K562 (cell line): ENCODE data around the gene ODR4. TPM values are rescaled to one million over a fixed set of nuclear protein-coding genes. Genes with fewer than 3 reads are reported as not detected.
A peak's percentile ranks its signal among the peaks of the same experiment; 100 is the strongest.

Experiments
- ATAC-seq: fragments of 200-7000 bp; cut with Tn5 transposase; 3 replicates; pipeline ENCODE4 v1.9.1; 2020; ENCODE audit warnings: moderate library complexity
- BruUV-seq: library from RNA; stranded (reverse); fragments of 400-500 nt; replicated peaks from 2 replicates; lab custom pipeline; 2021; lab: Mats Ljungman, UMichigan
- CTCF ChIA-PET: fragments of 300-600 bp; formaldehyde crosslinking; extraction: SDS; loops from one replicate; lab custom pipeline; 2021; ENCODE audit warnings: low intra/inter-chr PET ratio; lab: Yijun Ruan, JAX
- POLR2A ChIA-PET: fragments of 300-600, 350-650 bp; sonication (Branson Sonifier 250); formaldehyde crosslinking; extraction: SDS; loops from one replicate; lab custom pipeline; 2021; ENCODE audit warnings: antibody characterized with exemption, inconsistent platforms; lab: Yijun Ruan, JAX
- DNase-seq, 4 experiments: peaks; one replicate each; pipeline versions ENCODE4 v3.0.0 to v3.0.0-alpha.2; 2011 to 2018; ENCODE audit warnings: low spot score in 3 of 4, mixed read lengths in 3 of 4; ENCODE audit errors: extremely low read depth in 1 of 4
- FAIRE-seq: peaks from 2 replicates; lab custom pipeline; 2011; peaks lifted over from hg19 to GRCh38; lab: Jason Lieb, UNC
- H2AFZ ChIP-seq: 2 replicates; pipeline ENCODE4 v1.6.0; 2011; ENCODE audit warnings: low read depth, low read length, control low read depth, inconsistent platforms
- H3K27ac ChIP-seq: fragments of 200-600 bp; 3 replicates; pipeline ENCODE4 v1.8.0; 2011; ENCODE audit warnings: low read depth, mild to moderate bottlenecking, control low read depth, inconsistent platforms, low read length, moderate library complexity, mixed read lengths; ENCODE audit errors: extremely low read depth
- H3K27me3 ChIP-seq, 2 experiments: fragments of 300-600 bp in 1 of 2; 2 replicates in 1 of 2; 3 replicates in 1 of 2; pipeline versions ENCODE4 v1.6.0 to v1.8.0; 2011; ENCODE audit warnings: inconsistent platforms in 2 of 2, low read length in 2 of 2, mild to moderate bottlenecking in 1 of 2, mixed read lengths in 1 of 2, moderate library complexity in 1 of 2; ENCODE audit not compliant: control insufficient read depth in 2 of 2, insufficient read depth in 2 of 2
- H3K36me3 ChIP-seq: fragments of 300-600 bp; 3 replicates; pipeline ENCODE4 v1.8.0; 2011; ENCODE audit warnings: mild to moderate bottlenecking, low read length, inconsistent platforms; ENCODE audit not compliant: control insufficient read depth, insufficient read depth
- H3K4me1 ChIP-seq, 2 experiments: fragments of 200-600 bp in 1 of 2; replicated peaks in 1 of 2; 2 replicates in 1 of 2; 3 replicates in 1 of 2; pipeline versions ENCODE4 v1.5.1 to v1.8.0; 2011; ENCODE audit warnings: inconsistent platforms in 2 of 2, low read length in 2 of 2, mild to moderate bottlenecking in 1 of 2, mixed read lengths in 1 of 2, moderate library complexity in 1 of 2; ENCODE audit not compliant: control insufficient read depth in 2 of 2, insufficient read depth in 2 of 2
- H3K4me2 ChIP-seq: 2 replicates; pipeline ENCODE4 v1.6.1; 2011; ENCODE audit warnings: low read length, control low read depth, inconsistent platforms, mixed read lengths; ENCODE audit not compliant: insufficient read depth
- H3K4me3 ChIP-seq: fragments of 200-600 bp; sonication (generic), shearing (Covaris generic); 2 replicates; pipeline ENCODE4 v1.5.1; 2016; ENCODE audit warnings: control low read depth, inconsistent platforms
- H3K79me2 ChIP-seq: fragments of 200-600 bp; 3 replicates; pipeline ENCODE4 v1.8.0; 2011; ENCODE audit warnings: low read length, inconsistent platforms; ENCODE audit not compliant: control insufficient read depth, insufficient read depth
- H3K9ac ChIP-seq, 2 experiments: 2 replicates each; pipeline versions ENCODE4 v1.6.0 to v1.6.1; 2011; ENCODE audit warnings: low read depth in 2 of 2, low read length in 2 of 2, control low read depth in 1 of 2, inconsistent platforms in 1 of 2, mild to moderate bottlenecking in 1 of 2, mixed read lengths in 1 of 2; ENCODE audit not compliant: insufficient read depth in 1 of 2
- H3K9me1 ChIP-seq: one replicate; pipeline ENCODE4 v1.6.0; 2011; ENCODE audit warnings: inconsistent platforms, mild to moderate bottlenecking, low read length, moderate library complexity; ENCODE audit not compliant: control insufficient read depth, insufficient read depth
- H3K9me3 ChIP-seq: replicated peaks from 2 replicates; pipeline ENCODE4 v1.5.1; 2011; ENCODE audit warnings: low read depth, low read length, inconsistent platforms; ENCODE audit not compliant: control insufficient read depth, insufficient read depth
- H4K20me1 ChIP-seq: replicated peaks from 2 replicates; pipeline ENCODE4 v1.6.1; 2011; ENCODE audit warnings: low read length, inconsistent platforms, mixed read lengths; ENCODE audit not compliant: control insufficient read depth, insufficient read depth
- ARID3A ChIP-seq: IDR thresholded peaks from 2 replicates; pipeline ENCODE4 v1.6.1; 2012; ENCODE audit warnings: low read depth, low read length, improper control_type of control experiment, borderline replicate concordance
- ATF3 ChIP-seq, 2 experiments: fragments of 450-650 bp in 1 of 2; sonication (generic) in 1 of 2; formaldehyde crosslinking in 1 of 2; IDR thresholded peaks in 1 of 2; conservative IDR thresholded peaks in 1 of 2; 2 replicates each; pipeline versions ENCODE4 v1.6.1 to v1.8.1; 2016 to 2023; ENCODE audit warnings: mild to moderate bottlenecking in 2 of 2, moderate library complexity in 2 of 2, inconsistent platforms in 1 of 2, missing genetic modification reagents in 1 of 2
- ATF7 ChIP-seq: fragments of 450-650 bp; IDR thresholded peaks from 2 replicates; pipeline ENCODE4 v1.7.1; 2014; ENCODE audit warnings: mild to moderate bottlenecking, moderate library complexity
- ZZZ3 ChIP-seq: fragments of 450-650 bp; IDR thresholded peaks from 2 replicates; pipeline ENCODE4 v1.6.1; 2016; ENCODE audit warnings: antibody characterized with exemption, mild to moderate bottlenecking, moderate library complexity
- WGBS: fragments of 100-300 bp; shearing (Covaris generic); methylation state at CpG from one replicate; pipeline ENCODE4 v1.1.6; 2016; ENCODE audit warnings: low coverage, mixed read lengths; ENCODE audit not compliant: insufficient coverage; ENCODE audit errors: missing lambda C conversion rate; 5-methylcytosine and 5-hydroxymethylcytosine counted together
- in situ Hi-C: fragments of 300-500 bp; cut with MboI; formaldehyde crosslinking; loops from 4 replicates; pipeline ENCODE4 v1.15.0; 2018; ENCODE audit warnings: inconsistent platforms, mixed read lengths
- intact Hi-C: fragments of 100-400 bp; cut with micrococcal nuclease; formaldehyde crosslinking; loops from 2 replicates; pipeline ENCODE4 v1.14.2; 2022
- polyA plus RNA-seq, 8 experiments: library from polyadenylated mRNA; depleted of rRNA in 4 of 8; stranded (reverse) in 5 of 8; unstranded in 3 of 8; fragments of >200 nt; fragmentation: Nextera tagmentation in 2 of 8; fragmentation: Illumina TruSeq in 1 of 8; extraction: Ambion mirVana in 2 of 8; extraction: Trizol in 1 of 8; gene quantifications; 2 replicates each; pipeline versions ENCODE4 v1.2.1 to v1.2.3, GENCODE V29; 2011 to 2014; ENCODE audit warnings: inconsistent platforms in 1 of 8, missing spikeins in 1 of 8
- total RNA-seq, 7 experiments: library from RNA; depleted of rRNA in 6 of 7; stranded (reverse); fragments of >200 nt in 6 of 7; fragmentation: Illumina TruSeq in 2 of 7; extraction: Trizol in 2 of 7; gene quantifications; 2 replicates each; pipeline versions ENCODE4 v1.2.1 to v1.2.3, GENCODE V29; 2011 to 2021; ENCODE audit warnings: low replicate concordance in 1 of 7

The ODR4 gene
- total and polyA plus RNA-seq, 9 of the 15 experiments (the other 6 are each of a cell fraction or from before 2014, with no cell fraction given) = 23.1 to 63.9 (median 44.1) TPM

- Histone ChIP-seq H3K4me2 (no peak overlapping the region), H3K4me3 (no peak overlapping the region), H3K4me1 (no peaks in the 10 kb centered on the region), H3K79me2 (no peaks in the 10 kb centered on the region), H3K9me1 (no peaks in the 10 kb centered on the region), H3K9ac (no peak overlapping the region), H2AFZ (no peak overlapping the region), H3K36me3 (peaks cover 90% of the 10 kb centered on the region), H3K27ac (no peak overlapping the region), H3K9me3 (no peaks in the 10 kb centered on the region), H3K27me3 (no peaks in the 10 kb centered on the region), H4K20me1 (no peaks in the 10 kb centered on the region)
- 93% methylated on average over 1 of the region's 1 CpG for WGBS
- POLR2A ChIA-PET = interaction anchor here (3.4 kb wide), 1 partner anchor 11 kb away, joined by 17 read pairs; no protein-coding TSS in a partner anchor
- FAIRE-seq (no peak), DNase-seq (no peak), ATAC-seq (no peak)
- TF ChIP-seq ARID3A = no peak
- peak; percentile 65 for TF ChIP-seq ATF3 (IDR thresholded peaks at IDR 0.05)
- no peak for TF ChIP-seq ATF3 (CRISPR knock-in tag; conservative IDR thresholded peaks at IDR 0.05)
- TF ChIP-seq ZZZ3 = peak; percentile 83; the same call in 1 of the 2 replicates
- peak; percentile 30; the same call in 1 of the 2 replicates for TF ChIP-seq ATF7
- BruUV-seq = no TSS peak
- CTCF ChIA-PET = no interaction called here
- in situ Hi-C loops (no loop called here), intact Hi-C loops (loop anchor here (5.0 to 10.0 kb wide), 2 partner anchors 35 to 173 kb away; no protein-coding TSS in a partner anchor)
Measured at GRCh38 chr1:186327331-186327730, 48.3 kb upstream of the ODR4 start.
